GM21390 (cell line): ENCODE data around the gene DUSP2.

Experiments used
- ATAC-seq: cut with Tn5 transposase; IDR thresholded peaks from one replicate; pipeline ENCODE4 v1.9.1; 2021; ENCODE audit not compliant: unreplicated experiment

Gene DUSP2

DNA sequence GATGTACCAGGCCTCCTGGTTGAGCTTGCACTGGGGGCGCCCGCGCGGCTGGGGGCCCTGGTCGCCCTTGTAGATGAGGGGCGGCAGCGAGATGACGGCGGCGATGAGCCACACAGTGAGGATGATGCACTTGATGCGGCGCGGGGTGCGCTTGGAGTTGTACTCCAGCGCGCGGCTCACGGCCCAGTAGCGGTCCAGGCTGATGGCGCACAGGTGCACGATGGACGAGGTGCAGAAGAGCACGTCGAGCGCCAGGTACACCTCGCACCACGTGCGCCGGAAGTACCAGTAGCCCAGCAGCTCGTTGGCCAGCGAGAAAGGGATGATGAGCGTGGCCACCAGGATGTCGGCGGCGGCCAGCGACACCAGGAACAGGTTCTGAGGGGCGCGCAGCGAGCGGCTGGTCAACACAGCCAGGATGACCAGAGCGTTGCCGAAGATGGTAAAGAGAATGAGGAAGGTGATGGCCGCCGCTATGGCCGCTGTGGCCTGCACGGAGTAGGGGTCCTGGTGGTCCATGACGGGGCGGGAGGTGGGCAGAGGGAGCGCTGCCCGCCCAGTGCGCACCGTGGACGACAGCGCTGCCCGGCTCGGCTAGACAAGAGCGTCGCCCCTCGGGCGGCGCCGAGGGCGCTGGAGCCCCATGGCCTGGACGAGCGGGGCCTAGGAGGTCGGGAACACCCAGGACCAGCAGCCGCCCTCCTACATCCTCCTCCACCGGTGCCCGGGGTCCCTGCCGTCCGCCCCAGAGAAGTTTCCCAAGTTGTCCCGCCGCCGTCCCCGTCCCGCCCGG, 29.4 kb downstream of the DUSP2 start:
- ATAC-seq: no peak

GRCh38 chr2:96114903-96115581, 30.2 kb downstream of the DUSP2 start:
- no peak for ATAC-seq

GRCh38 chr2:96114546-96114902, 30.7 kb downstream of the DUSP2 start:
- no peak for ATAC-seq

DNA sequence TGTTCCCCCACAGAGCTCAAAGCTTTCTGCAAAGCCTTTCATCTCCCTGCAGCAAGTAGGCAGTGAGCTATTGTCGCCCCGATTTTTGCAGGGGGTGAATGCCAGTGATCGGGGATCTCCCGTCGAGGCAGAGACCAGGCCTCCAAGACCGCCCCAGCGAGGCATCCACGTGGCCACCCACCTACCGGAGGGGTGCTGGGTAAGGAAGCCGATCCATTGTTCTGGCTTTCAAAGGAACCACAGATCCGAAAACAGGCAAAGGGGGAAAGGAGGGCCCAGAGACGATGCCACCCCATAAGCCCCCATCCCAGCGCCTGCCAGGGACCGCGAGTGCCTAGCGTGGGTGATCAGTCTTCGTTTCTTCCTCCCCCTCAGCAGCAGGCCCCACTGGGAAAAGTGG, 31.3 kb downstream of the DUSP2 start:
- ATAC-seq: no peak

DNA sequence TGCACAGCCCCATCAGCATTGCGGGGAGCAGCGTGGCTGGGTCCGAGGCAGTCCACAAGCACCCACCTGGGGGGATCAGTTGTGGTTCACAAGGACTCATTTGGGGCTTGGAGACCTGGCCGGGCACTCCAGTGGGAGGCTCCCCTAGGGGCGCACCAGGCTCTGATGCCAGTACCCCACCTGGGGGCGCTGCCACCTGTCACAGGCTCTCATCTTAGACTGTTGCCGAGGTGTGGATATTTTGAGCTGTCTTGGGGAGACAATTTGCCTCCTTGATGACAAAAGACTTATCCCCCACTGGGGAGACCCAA, 31.9 kb downstream of the DUSP2 start:
- ATAC-seq: no peak

GRCh38 chr2:96112501-96113366, 32.5 kb downstream of the DUSP2 start:
- no peak for ATAC-seq

DNA sequence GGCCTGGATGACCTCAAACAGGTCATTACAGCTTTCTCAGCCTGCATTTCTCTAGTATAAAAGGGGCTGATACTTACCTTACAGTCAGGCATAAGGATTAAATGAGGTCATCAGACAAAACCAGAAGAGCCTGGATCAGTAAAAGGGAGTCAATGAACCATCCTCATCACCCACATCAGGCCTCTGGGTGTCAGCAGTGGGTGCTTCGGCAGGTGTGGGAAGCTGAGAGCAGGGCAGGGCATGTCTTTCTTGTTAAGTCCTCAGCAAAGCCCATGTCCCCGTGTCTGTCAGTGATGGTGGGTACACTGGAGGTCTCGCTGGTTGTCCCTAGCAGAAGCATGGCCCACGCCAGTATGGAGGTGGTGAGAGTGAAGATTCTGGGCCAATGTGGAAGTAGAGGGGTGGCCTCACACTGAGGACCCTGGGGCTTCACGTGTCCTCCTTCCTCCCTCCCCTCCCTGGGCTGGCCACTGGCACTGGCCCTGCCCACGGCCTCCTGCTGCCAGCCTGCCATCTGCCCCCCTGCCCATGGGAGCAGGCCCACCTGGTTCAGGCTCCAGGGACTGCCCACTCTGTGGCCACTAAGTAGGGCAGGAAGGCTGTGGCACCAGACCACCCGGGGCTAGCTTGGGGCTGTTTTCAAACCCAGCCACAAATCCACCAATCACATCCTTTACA, 33.3 kb downstream of the DUSP2 start:
- no peak for ATAC-seq

DNA sequence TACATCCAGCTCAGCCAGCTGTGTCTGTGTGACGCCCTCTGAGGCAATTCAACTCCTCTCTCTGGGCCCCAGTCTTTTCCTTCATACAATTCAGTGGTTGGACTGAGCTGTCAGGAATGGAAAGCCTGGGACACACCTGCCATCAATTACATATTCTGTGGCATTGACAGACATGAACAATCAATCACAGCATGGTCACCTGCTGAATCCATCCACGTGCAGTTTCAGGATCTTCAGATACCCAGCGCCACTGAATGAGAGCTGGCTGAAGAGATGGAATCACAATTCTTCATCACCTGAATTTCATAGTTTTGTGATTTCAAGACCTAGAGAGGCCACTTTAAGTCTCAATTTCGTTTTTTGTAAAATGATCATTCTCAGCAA, 34.0 kb downstream of the DUSP2 start:
- no peak for ATAC-seq

DNA sequence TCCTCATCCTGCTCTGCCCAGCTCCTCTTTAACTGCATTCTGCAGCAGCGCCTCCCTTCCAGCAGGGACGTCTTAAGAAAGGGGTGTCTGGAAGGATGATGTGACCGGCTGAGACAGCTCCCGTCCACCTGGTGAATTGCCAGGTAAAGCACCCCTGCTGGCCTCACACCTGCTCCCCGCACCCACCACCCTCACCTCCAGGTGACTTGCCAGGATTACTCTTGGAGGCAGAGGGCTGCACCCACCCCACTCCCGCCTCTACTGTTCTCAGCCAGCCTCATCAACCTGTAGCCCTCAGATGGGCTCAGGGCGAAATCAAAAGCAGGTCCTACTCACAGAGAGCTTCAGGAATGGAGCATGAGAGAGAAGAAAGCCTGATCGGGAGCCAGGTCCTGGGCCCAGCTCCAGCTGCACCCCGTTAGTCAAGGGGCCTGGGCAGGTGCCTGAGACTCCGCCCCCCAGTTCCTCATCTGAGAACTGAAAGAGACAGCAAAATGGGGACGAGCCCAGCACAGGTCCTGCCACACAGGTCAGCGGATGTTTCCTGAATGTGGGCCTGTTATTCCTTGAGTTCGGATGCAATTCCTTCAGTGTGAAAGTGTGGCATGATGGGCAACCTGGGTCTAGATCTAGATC, 34.5 kb downstream of the DUSP2 start:
- ATAC-seq: no peak

- ATAC-seq: no peak
Observed at GRCh38 chr2:96109931-96110511, 35.2 kb downstream of the DUSP2 start.

DNA sequence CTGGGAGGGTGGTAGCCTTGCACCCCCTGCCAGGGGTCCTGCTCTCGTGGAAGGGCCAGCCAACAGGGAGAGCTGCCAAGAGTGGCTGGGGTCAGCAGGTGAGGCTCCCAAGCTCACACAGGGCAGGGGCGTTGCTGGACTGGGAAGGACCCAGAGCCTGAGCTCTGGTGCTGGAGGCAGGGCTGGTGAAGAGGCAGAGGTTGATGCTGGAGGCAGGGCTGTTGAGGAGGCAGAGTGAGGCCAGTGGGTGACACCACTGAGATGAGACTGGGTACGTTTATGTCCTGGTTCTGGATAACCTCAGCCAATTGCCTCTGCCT, 35.9 kb downstream of the DUSP2 start:
- ATAC-seq: no peak

GRCh38 chr2:96108541-96109360, 36.5 kb downstream of the DUSP2 start:
- no peak for ATAC-seq

DNA sequence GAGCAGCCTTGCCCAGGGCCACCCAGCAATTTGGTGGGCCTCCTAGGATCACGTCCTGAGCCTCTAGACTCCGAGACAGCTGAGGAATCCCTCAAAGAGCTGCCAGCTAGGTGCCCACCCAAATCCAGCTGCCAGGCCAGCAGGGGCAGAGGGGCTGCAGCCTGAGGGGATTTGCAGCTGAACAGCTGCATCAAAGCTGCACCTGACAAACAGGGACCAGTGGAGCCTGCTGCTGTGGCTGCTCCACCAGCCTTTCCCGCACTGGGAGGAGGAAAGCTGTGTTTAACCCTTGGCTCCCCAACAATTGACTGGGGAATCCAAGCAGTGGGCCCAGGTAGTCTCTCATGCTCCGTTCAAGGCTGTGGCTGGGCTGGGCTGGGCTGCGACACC, 37.1 kb downstream of the DUSP2 start:
- ATAC-seq: no peak

- no peak for ATAC-seq
Observed at GRCh38 chr2:96107708-96108065, 37.6 kb downstream of the DUSP2 start.

DNA sequence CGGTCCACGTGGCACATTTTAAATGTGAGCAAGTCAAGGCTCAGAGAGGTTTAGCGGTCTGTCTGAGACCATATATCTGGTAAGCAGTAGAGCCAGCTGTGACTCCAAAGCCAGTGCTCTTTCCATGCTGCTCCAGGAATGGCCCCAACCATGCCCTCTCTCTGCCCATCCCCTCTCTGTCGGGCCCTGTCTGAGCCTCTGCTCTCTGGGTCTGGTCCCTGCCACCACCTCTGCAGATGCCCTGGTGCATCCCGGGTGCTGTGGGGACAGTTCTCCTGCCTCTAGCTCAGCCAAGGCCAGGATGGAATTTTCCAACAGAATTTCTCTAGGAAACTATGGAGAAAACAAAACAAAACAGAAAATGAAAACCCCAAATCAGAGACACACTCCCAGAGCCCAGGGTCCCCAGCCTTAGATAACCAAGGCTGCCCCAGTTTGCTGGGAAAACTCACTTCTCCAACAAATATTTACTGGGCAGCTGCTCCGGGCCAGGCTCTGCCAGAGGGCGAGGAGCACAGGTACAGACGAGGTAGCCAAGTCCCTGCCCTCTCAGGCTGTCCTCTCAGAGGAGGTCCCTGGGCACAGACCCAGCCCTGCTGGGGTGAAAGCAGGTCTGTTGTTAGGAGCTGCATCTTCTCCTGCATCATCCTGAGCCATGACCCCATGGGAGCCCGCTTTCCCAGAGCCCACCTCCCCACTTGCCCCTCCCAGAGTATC, 38.1 kb downstream of the DUSP2 start:
- no peak for ATAC-seq

DNA sequence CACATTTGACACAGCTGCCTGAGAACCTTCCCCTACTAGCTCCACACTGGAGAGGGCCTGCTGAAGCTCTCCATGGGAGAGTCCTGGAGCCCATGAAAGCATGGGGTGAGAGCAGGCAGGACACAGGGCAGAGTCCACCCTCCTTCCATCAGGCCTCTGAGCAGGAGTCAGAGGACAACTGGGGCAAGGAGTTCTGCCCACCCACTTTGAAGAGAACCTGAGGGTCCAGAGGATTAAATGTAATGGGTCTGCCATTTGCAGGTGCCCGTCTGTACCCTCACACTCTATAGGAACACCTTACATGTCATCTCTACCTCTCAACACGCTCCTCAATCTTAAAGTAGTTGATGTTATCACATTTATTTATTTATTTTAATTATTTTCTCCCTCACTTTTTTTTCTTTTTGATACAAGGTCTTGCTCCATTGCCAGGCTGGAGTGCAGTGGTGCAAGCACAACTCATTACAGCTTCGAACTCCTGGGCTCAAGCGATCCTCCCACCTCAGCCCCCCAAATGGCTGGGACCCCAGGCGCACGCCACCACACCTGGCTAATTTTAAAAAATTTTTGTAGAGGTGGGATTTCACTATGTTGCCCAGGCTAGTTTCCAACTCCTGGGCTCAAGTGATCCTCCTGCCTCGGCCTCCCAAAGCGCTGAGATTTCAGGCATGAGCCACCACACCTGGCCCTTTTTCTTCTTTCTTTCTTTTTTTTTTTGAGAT, 39.1 kb downstream of the DUSP2 start:
- ATAC-seq: no peak

- no peak for ATAC-seq
Observed at GRCh38 chr2:96105152-96105915, 39.9 kb downstream of the DUSP2 start.

GRCh38 chr2:96104487-96104861, 40.8 kb downstream of the DUSP2 start:
- ATAC-seq: no peak
